Measurements from ENCODE around the gene KIF6. TPM values are rescaled to one million over a fixed set of nuclear protein-coding genes. Genes with fewer than 3 reads are reported as not detected.

KIF6 gene
- total RNA-seq, 1 donor from 2014 or later: 2.0 TPM

- Histone ChIP-seq H3K4me3 (ENCODE audit: insufficient read depth, low read depth, low read length) (no peak overlapping the region), H4K20me1 (ENCODE audit: insufficient read depth, low read length) (no peaks in the 10 kb centered on the region), H3K9ac (ENCODE audit: low read length) (no peak overlapping the region), H3K27ac (ENCODE audit: low read depth, low read length) (no peak overlapping the region), H3K4me1 (ENCODE audit: insufficient read depth, low read length) (peaks cover 5% of the 10 kb centered on the region), H3K79me2 (ENCODE audit: insufficient read depth, low read length) (no peaks in the 10 kb centered on the region), H3K9me3 (ENCODE audit: insufficient read depth, low read depth, low read length) (no peaks in the 10 kb centered on the region), H3K27me3 (ENCODE audit: insufficient read depth, low read length) (no peaks in the 10 kb centered on the region), H2AFZ (ENCODE audit: low read depth, low read length) (no peak overlapping the region), H3K36me3 (ENCODE audit: insufficient read depth, low read length) (no peaks in the 10 kb centered on the region), H3K4me2 (ENCODE audit: low read length) (no peak overlapping the region)
- DNase-seq (ENCODE audit: low read depth): no peak
- Mint-ChIP-seq H3K9me3 (ENCODE audit: unreplicated experiment) (peaks cover 2% of the 10 kb centered on the region), H3K27me3 (ENCODE audit: low read depth, unreplicated experiment) (peaks cover 2% of the 10 kb centered on the region), H3K36me3 (ENCODE audit: low read depth, unreplicated experiment) (no peaks in the 10 kb centered on the region), H3K4me1 (ENCODE audit: low read depth, unreplicated experiment) (peaks cover 11% of the 10 kb centered on the region), H3K4me3 (ENCODE audit: unreplicated experiment) (no peak overlapping the region), H3K27ac (ENCODE audit: unreplicated experiment) (no peak overlapping the region)
- no peak for FAIRE-seq
- TF ChIP-seq, protein P1, sequence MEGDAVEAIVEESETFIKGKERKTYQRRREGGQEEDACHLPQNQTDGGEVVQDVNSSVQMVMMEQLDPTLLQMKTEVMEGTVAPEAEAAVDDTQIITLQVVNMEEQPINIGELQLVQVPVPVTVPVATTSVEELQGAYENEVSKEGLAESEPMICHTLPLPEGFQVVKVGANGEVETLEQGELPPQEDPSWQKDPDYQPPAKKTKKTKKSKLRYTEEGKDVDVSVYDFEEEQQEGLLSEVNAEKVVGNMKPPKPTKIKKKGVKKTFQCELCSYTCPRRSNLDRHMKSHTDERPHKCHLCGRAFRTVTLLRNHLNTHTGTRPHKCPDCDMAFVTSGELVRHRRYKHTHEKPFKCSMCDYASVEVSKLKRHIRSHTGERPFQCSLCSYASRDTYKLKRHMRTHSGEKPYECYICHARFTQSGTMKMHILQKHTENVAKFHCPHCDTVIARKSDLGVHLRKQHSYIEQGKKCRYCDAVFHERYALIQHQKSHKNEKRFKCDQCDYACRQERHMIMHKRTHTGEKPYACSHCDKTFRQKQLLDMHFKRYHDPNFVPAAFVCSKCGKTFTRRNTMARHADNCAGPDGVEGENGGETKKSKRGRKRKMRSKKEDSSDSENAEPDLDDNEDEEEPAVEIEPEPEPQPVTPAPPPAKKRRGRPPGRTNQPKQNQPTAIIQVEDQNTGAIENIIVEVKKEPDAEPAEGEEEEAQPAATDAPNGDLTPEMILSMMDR (IDR thresholded peaks at IDR 0.05; ENCODE audit: insufficient read depth, low read depth, low read length): no peak
- TF ChIP-seq EZH2 (IDR thresholded peaks at IDR 0.05; ENCODE audit: insufficient read depth, low read length): no peak
Measured at GRCh38 chr6:39493777-39494176, 231.4 kb downstream of the KIF6 start.

GRCh38 chr6:39493174-39493573 is 232.0 kb downstream of the KIF6 start:
- H3K4me2 ChIP-seq (ENCODE audit: low read length): peak overlapping the region; percentile 6
- no peak for FAIRE-seq

DNA sequence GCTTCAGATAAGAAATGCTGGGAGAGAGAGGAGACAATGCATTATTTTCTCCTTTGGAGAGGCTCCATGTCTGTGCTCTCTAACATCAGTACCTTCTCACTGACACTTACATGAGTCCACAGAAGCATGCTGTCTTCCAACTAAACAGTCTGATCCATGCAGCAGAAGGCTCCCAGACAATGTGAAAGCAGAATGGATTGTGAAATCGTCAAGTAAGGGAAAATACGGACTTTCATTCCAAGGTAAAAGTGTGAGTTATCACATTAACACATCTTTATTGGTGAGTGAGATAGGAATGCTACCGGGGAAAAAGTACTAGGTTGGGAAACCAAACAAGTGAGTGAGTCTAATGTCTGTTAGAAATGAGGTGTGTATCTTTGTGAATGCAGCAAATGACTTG is 235.1 kb downstream of the KIF6 start:
- H3K9ac ChIP-seq (ENCODE audit: low read length): no peak overlapping the region
- H3K36me3 ChIP-seq (ENCODE audit: insufficient read depth, low read length): no peaks in the 10 kb centered on the region
- no peak overlapping the region for H3K4me2 ChIP-seq (ENCODE audit: low read length)
- no peak for DNase-seq (ENCODE audit: low read depth)
- H4K20me1 ChIP-seq (ENCODE audit: insufficient read depth, low read length): no peaks in the 10 kb centered on the region
- no peaks in the 10 kb centered on the region for H3K9me3 ChIP-seq (ENCODE audit: insufficient read depth, low read depth, low read length)
- no peaks in the 10 kb centered on the region for H3K27me3 Mint-ChIP-seq (ENCODE audit: low read depth, unreplicated experiment)
- FAIRE-seq: no peak
- no peaks in the 10 kb centered on the region for H3K36me3 Mint-ChIP-seq (ENCODE audit: low read depth, unreplicated experiment)
- no peaks in the 10 kb centered on the region for H3K27me3 ChIP-seq (ENCODE audit: insufficient read depth, low read length)
- no peak overlapping the region for H3K4me3 ChIP-seq (ENCODE audit: insufficient read depth, low read depth, low read length)
- H2AFZ ChIP-seq (ENCODE audit: low read depth, low read length): no peak overlapping the region
- H3K9me3 Mint-ChIP-seq (ENCODE audit: unreplicated experiment): peaks cover 2% of the 10 kb centered on the region
- peaks cover 5% of the 10 kb centered on the region for H3K4me1 ChIP-seq (ENCODE audit: insufficient read depth, low read length)
- H3K27ac Mint-ChIP-seq (ENCODE audit: unreplicated experiment): no peak overlapping the region
- H3K4me3 Mint-ChIP-seq (ENCODE audit: unreplicated experiment): no peak overlapping the region
- H3K79me2 ChIP-seq (ENCODE audit: insufficient read depth, low read length): no peaks in the 10 kb centered on the region
- H3K27ac ChIP-seq (ENCODE audit: low read depth, low read length): no peak overlapping the region
- TF ChIP-seq EZH2 (IDR thresholded peaks at IDR 0.05; ENCODE audit: insufficient read depth, low read length): no peak
- TF ChIP-seq, protein P1 (IDR thresholded peaks at IDR 0.05; ENCODE audit: insufficient read depth, low read depth, low read length): no peak
- H3K4me1 Mint-ChIP-seq (ENCODE audit: low read depth, unreplicated experiment): peaks cover 11% of the 10 kb centered on the region

More at GRCh38 chr6:39493174-39493573, 232.0 kb downstream of the KIF6 start:
- Mint-ChIP-seq H3K4me3 (ENCODE audit: unreplicated experiment) (no peak overlapping the region), H3K9me3 (ENCODE audit: unreplicated experiment) (peaks cover 2% of the 10 kb centered on the region), H3K27me3 (ENCODE audit: low read depth, unreplicated experiment) (peaks cover 2% of the 10 kb centered on the region), H3K4me1 (ENCODE audit: low read depth, unreplicated experiment) (peaks cover 11% of the 10 kb centered on the region), H3K27ac (ENCODE audit: unreplicated experiment) (no peak overlapping the region), H3K36me3 (ENCODE audit: low read depth, unreplicated experiment) (no peaks in the 10 kb centered on the region)
- no peaks in the 10 kb centered on the region for H4K20me1 ChIP-seq (ENCODE audit: insufficient read depth, low read length)
- no peak overlapping the region for H2AFZ ChIP-seq (ENCODE audit: low read depth, low read length)
- peak; percentile 86 for DNase-seq (ENCODE audit: low read depth)
- H3K4me1 ChIP-seq (ENCODE audit: insufficient read depth, low read length): peaks cover 5% of the 10 kb centered on the region
- H3K4me3 ChIP-seq (ENCODE audit: insufficient read depth, low read depth, low read length): no peak overlapping the region
- H3K27ac ChIP-seq (ENCODE audit: low read depth, low read length): no peak overlapping the region
- no peak for TF ChIP-seq EZH2 (IDR thresholded peaks at IDR 0.05; ENCODE audit: insufficient read depth, low read length)
- TF ChIP-seq, protein P1 (IDR thresholded peaks at IDR 0.05; ENCODE audit: insufficient read depth, low read depth, low read length): no peak
- H3K9me3 ChIP-seq (ENCODE audit: insufficient read depth, low read depth, low read length): no peaks in the 10 kb centered on the region
- H3K79me2 ChIP-seq (ENCODE audit: insufficient read depth, low read length): no peaks in the 10 kb centered on the region
- no peak overlapping the region for H3K9ac ChIP-seq (ENCODE audit: low read length)
- no peaks in the 10 kb centered on the region for H3K27me3 ChIP-seq (ENCODE audit: insufficient read depth, low read length)
- H3K36me3 ChIP-seq (ENCODE audit: insufficient read depth, low read length): no peaks in the 10 kb centered on the region
